ENCODE results near the gene FKBP9. TPM values are rescaled to one million over a fixed set of nuclear protein-coding genes. Genes with fewer than 3 reads are reported as not detected.
"Not testable (repeated sequence)": the region's sequence is repeated elsewhere in the genome, so short reads cannot be mapped to it uniquely, and the experiment has no call there.

FKBP9 gene
- total and polyA plus RNA-seq, 2 of the 4 experiments (the other 2 are of a cell fraction) = 126 to 191 TPM

DNA sequence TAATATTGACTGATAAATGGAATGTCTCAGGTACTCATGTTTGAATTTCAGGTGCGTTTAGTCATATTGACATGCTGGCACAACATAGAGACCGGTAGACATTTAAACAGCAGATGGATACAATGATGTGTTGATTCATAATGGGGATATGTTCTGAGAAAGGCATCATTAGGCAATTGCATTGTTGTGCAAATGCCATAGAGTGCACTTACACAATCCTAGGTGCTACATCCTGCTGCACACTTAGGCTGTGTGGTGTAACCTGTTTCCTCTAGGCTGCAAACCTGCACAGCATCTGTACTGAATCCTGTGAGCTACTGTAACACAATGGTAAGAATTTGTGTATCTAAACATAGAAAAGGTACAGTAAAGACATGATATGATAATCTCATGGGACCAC lies 19.9 kb downstream of the FKBP9 start:
- H3K79me1 ChIP-seq (ENCODE audit: low read depth in 1 of 2, low read length in 2 of 2); H3K18ac ChIP-seq (ENCODE audit: low read depth, low read length); H2BK20ac ChIP-seq (ENCODE audit: low read depth, low read length); BruUV-seq (replicated peaks); H3K9me1 ChIP-seq (ENCODE audit: insufficient read depth, low read length); H3K23ac ChIP-seq (ENCODE audit: low read depth, low read length); H4K5ac ChIP-seq (ENCODE audit: low read depth, low read length); DNase-seq; H3K56ac ChIP-seq (ENCODE audit: extremely low read depth, insufficient read depth, low read length); H3K4me3 ChIP-seq (ENCODE audit: insufficient read depth, low read depth, low read length); H3K14ac ChIP-seq (replicated peaks; ENCODE audit: low read depth, low read length); H2BK120ac ChIP-seq (ENCODE audit: low read depth, low read length); H3K4ac ChIP-seq (ENCODE audit: low read depth, low read length); H3K4me2 ChIP-seq (ENCODE audit: low read depth, low read length); CTCF ChIA-PET; H3K9me3 ChIP-seq (ENCODE audit: control insufficient read depth, insufficient read depth, low read length); POLR2A ChIA-PET (ENCODE audit: unreplicated experiment); H3K4me1 ChIP-seq (ENCODE audit: control insufficient read depth, insufficient read depth, low read length); H2AK9ac ChIP-seq (replicated peaks; ENCODE audit: low read depth, low read length, poor library complexity); H2BK5ac ChIP-seq (ENCODE audit: low read depth, low read length, poor library complexity, severe bottlenecking); H3K9ac ChIP-seq (ENCODE audit: low read depth, low read length); H2AK5ac ChIP-seq (ENCODE audit: low read depth, low read length); H2AFZ ChIP-seq (replicated peaks; ENCODE audit: low read length, poor library complexity); dilution Hi-C loops (cut with HindIII; ENCODE audit: low sequenced_read_pairs, unreplicated experiment); H4K8ac ChIP-seq (ENCODE audit: low read depth in 2 of 2, low read length in 2 of 2); H3K27ac ChIP-seq (ENCODE audit: insufficient read depth, low read length); intact Hi-C loops (cut with micrococcal nuclease); H2BK15ac ChIP-seq (ENCODE audit: low read depth, low read length); H4K20me1 ChIP-seq (ENCODE audit: insufficient read depth, low read length); H4K91ac ChIP-seq (ENCODE audit: insufficient read depth, low read depth, low read length); H3K27me3 ChIP-seq (ENCODE audit: control insufficient read depth, insufficient read depth, low read length); ATAC-seq (ENCODE audit: low read depth); in situ Hi-C loops (cut with MboI; ENCODE audit: low sequenced_read_pairs): not testable (repeated sequence)
- 100% methylated on average over 1 of the region's 2 CpGs; no CpG with 5 or more reads in 1 of the 2 experiments for WGBS, 2 experiments (ENCODE audit: extremely low coverage in 2 of 2, insufficient read length in 1 of 2)
- H3K36me3 ChIP-seq (ENCODE audit: control insufficient read depth, insufficient read depth, low read length) = peaks cover 15% of the 10 kb centered on the region
